ENCODE measurements around the gene SEC22C. TPM values are rescaled to one million over a fixed set of nuclear protein-coding genes. Genes with fewer than 3 reads are reported as not detected.

The SEC22C gene
- total RNA-seq, 2 donors from 2014 or later, result 78.0 to 120 TPM

- 11% methylated on average over 25 of the region's 69 CpGs for WGBS
- peak; percentile 95 for DNase-seq (ENCODE audit: low spot score)
- intact Hi-C loops (cut with DNase I), result loop anchor here (5.0 kb wide), 4 partner anchors 45 to 375 kb away; partner anchors contain the start of gene CYP8B1
These were observed 79.1 kb downstream of the SEC22C start, which contains the start of gene VIPR1 for GRCh38 chr3:42502429-42503250. TSS of gene VIPR1 (plus strand) at chr3:42502643. CDS start at chr3:42502736, 93 bp downstream.

GRCh38 chr3:42501681-42502428 lies 79.9 kb downstream of the SEC22C start:
- H3K27me3 ChIP-seq (replicated peaks; ENCODE audit: insufficient read depth), result no peaks in the 10 kb centered on the region
- H3K27ac ChIP-seq, result peak overlapping the region; percentile 83 to 84
- H3K4me1 ChIP-seq (replicated peaks), result no peaks in the 10 kb centered on the region
- intact Hi-C loops (cut with DNase I), result loop anchor here (5.0 kb wide), 4 partner anchors 45 to 375 kb away; partner anchors contain the start of gene CYP8B1
- peak; percentile 76 for DNase-seq (ENCODE audit: low spot score)
- H3K4me3 ChIP-seq, result peak overlapping the region; percentile 54 to 65
- WGBS, result under 1% methylated on average over 42 of the region's 46 CpGs
- no peaks in the 10 kb centered on the region for H3K9me3 ChIP-seq
- no peaks in the 10 kb centered on the region for H3K36me3 ChIP-seq
- TF ChIP-seq CTCF (IDR thresholded peaks at IDR 0.05) (peak; percentile 49 to 89 (median 80)), POLR2A (IDR thresholded peaks at IDR 0.05) (no peak), POLR2AphosphoS5 (IDR thresholded peaks at IDR 0.05) (peak; percentile 39)

More at GRCh38 chr3:42502429-42503250, 79.1 kb downstream of the SEC22C start, which contains the start of gene VIPR1:
- no peaks in the 10 kb centered on the region for H3K9me3 ChIP-seq
- peak within 1 kb of the TSS; percentile 83 to 84 for H3K27ac ChIP-seq
- peak within 1 kb of the TSS; percentile 54 to 65 for H3K4me3 ChIP-seq
- no peaks in the 10 kb centered on the region for H3K27me3 ChIP-seq (replicated peaks; ENCODE audit: insufficient read depth)
- peaks cover 3% of the 10 kb centered on the region for H3K4me1 ChIP-seq (replicated peaks)
- no peaks in the 10 kb centered on the region for H3K36me3 ChIP-seq
- peak; percentile 74 for TF ChIP-seq POLR2AphosphoS5 (IDR thresholded peaks at IDR 0.05)
- TF ChIP-seq POLR2A (IDR thresholded peaks at IDR 0.05), result peak; percentile 91
- peak in 2 of 4 experiments; percentile 19 to 22 for TF ChIP-seq CTCF (IDR thresholded peaks at IDR 0.05)

GRCh38 chr3:42501321-42501680 lies 80.5 kb downstream of the SEC22C start:
- Histone ChIP-seq H3K4me3 (peak overlapping the region in 1 of 2 donors; percentile 65), H3K27me3 (replicated peaks; ENCODE audit: insufficient read depth) (no peaks in the 10 kb centered on the region), H3K9me3 (no peaks in the 10 kb centered on the region), H3K4me1 (replicated peaks) (no peaks in the 10 kb centered on the region), H3K27ac (peak overlapping the region; percentile 83 to 84), H3K36me3 (no peaks in the 10 kb centered on the region)
- WGBS, result 27% methylated on average over 27 of the region's 27 CpGs
- TF ChIP-seq POLR2AphosphoS5 (IDR thresholded peaks at IDR 0.05) (no peak), CTCF (IDR thresholded peaks at IDR 0.05) (no peak), POLR2A (IDR thresholded peaks at IDR 0.05) (no peak)
- no peak for DNase-seq (ENCODE audit: low spot score)
- intact Hi-C loops (cut with DNase I), result loop anchor here (5.0 kb wide), 4 partner anchors 46 to 376 kb away; partner anchors contain the start of gene CYP8B1

GRCh38 chr3:42500909-42501308 lies 80.9 kb downstream of the SEC22C start:
- Histone ChIP-seq H3K9me3 (no peaks in the 10 kb centered on the region), H3K36me3 (no peaks in the 10 kb centered on the region), H3K4me3 (no peak overlapping the region), H3K27ac (peak overlapping the region in 1 of 2 donors; percentile 83), H3K4me1 (replicated peaks) (no peaks in the 10 kb centered on the region), H3K27me3 (replicated peaks; ENCODE audit: insufficient read depth) (no peaks in the 10 kb centered on the region)
- DNase-seq (ENCODE audit: low spot score), result no peak
- no peak for TF ChIP-seq CTCF (IDR thresholded peaks at IDR 0.05)
- TF ChIP-seq POLR2AphosphoS5 (IDR thresholded peaks at IDR 0.05), result no peak
- TF ChIP-seq POLR2A (IDR thresholded peaks at IDR 0.05), result no peak
- intact Hi-C loops (cut with DNase I), result loop anchor here (5.0 kb wide), 4 partner anchors 46 to 376 kb away; partner anchors contain the start of gene CYP8B1
- WGBS, result 64% methylated on average over 4 of the region's 4 CpGs

Measured in prostate gland (tissue), 2 donors.